ENCODE results near the gene TNFRSF19.
A peak's percentile ranks its signal among the peaks of the same experiment; 100 is the strongest.

The TNFRSF19 gene

GRCh38 chr13:23715762-23716235 lies 145.6 kb downstream of the TNFRSF19 start:
- no peaks in the 10 kb centered on the region for H3K36me3 ChIP-seq (ENCODE audit: control insufficient read depth in 1 of 2, insufficient read depth in 2 of 2, low read depth in 1 of 2, low read length in 2 of 2)
- H2AK5ac ChIP-seq (ENCODE audit: low read length, severe bottlenecking) = no peak overlapping the region
- H3K9me3 ChIP-seq (ENCODE audit: control insufficient read depth, low read length) = no peaks in the 10 kb centered on the region
- no peak overlapping the region for H3K14ac ChIP-seq (ENCODE audit: low read length in 2 of 2)
- H3K27ac ChIP-seq (ENCODE audit: low read length, poor library complexity, severe bottlenecking) = no peak overlapping the region
- no peak overlapping the region for H2BK15ac ChIP-seq (ENCODE audit: low read depth, poor library complexity, severe bottlenecking)
- H2AFZ ChIP-seq (ENCODE audit: low read depth, low read length) = no peak overlapping the region
- H3K9ac ChIP-seq (ENCODE audit: low read length) = no peak overlapping the region
- no peak overlapping the region for H4K8ac ChIP-seq (ENCODE audit: low read length)
- H3K79me1 ChIP-seq (replicated peaks; ENCODE audit: low read length, poor library complexity, severe bottlenecking) = no peaks in the 10 kb centered on the region
- H2BK12ac ChIP-seq (ENCODE audit: low read length in 2 of 2) = no peak overlapping the region
- no peak overlapping the region for H2BK120ac ChIP-seq (ENCODE audit: low read depth, low read length)
- no peak overlapping the region for H3K18ac ChIP-seq (ENCODE audit: low read depth in 1 of 2, low read length in 2 of 2)
- peaks cover 0 to 8% of the 10 kb centered on the region in 2 experiments for H3K27me3 ChIP-seq (ENCODE audit: control insufficient read depth in 1 of 2, insufficient read depth in 1 of 2, low read length in 2 of 2)
- H3K4ac ChIP-seq (ENCODE audit: low read depth in 1 of 2, low read length in 2 of 2) = no peak overlapping the region
- H2BK5ac ChIP-seq (ENCODE audit: low read depth, low read length, poor library complexity, severe bottlenecking) = no peak overlapping the region
- no peak overlapping the region for H3K4me3 ChIP-seq (ENCODE audit: insufficient read depth in 1 of 2, low read depth in 1 of 2, low read length in 2 of 2)
- peak; percentile 18 for DNase-seq
- H3K4me1 ChIP-seq (ENCODE audit: control insufficient read depth, insufficient read depth, low read depth, low read length) = peaks cover 4% of the 10 kb centered on the region
- 76% methylated on average over 11 of the region's 11 CpGs for WGBS
- H3K23ac ChIP-seq (ENCODE audit: low read length in 2 of 2) = no peak overlapping the region
- no peak overlapping the region for H4K91ac ChIP-seq (ENCODE audit: low read length)
- no peak overlapping the region for H3K4me2 ChIP-seq (ENCODE audit: low read length, poor library complexity, severe bottlenecking)

- Histone ChIP-seq H2BK12ac (ENCODE audit: low read length in 2 of 2) (no peak overlapping the region), H2AFZ (ENCODE audit: low read depth, low read length) (no peak overlapping the region), H3K4ac (ENCODE audit: low read depth in 1 of 2, low read length in 2 of 2) (no peak overlapping the region), H2BK15ac (ENCODE audit: low read depth, poor library complexity, severe bottlenecking) (no peak overlapping the region), H3K18ac (ENCODE audit: low read depth in 1 of 2, low read length in 2 of 2) (no peak overlapping the region), H3K9ac (ENCODE audit: low read length) (no peak overlapping the region), H3K4me1 (ENCODE audit: control insufficient read depth, insufficient read depth, low read depth, low read length) (peaks cover 4% of the 10 kb centered on the region), H3K27ac (ENCODE audit: low read length, poor library complexity, severe bottlenecking) (no peak overlapping the region), H3K23ac (ENCODE audit: low read length in 2 of 2) (no peak overlapping the region), H2BK5ac (ENCODE audit: low read depth, low read length, poor library complexity, severe bottlenecking) (no peak overlapping the region), H3K4me2 (ENCODE audit: low read length, poor library complexity, severe bottlenecking) (no peak overlapping the region), H3K14ac (ENCODE audit: low read length in 2 of 2) (no peak overlapping the region), H3K9me3 (ENCODE audit: control insufficient read depth, low read length) (no peaks in the 10 kb centered on the region), H4K91ac (ENCODE audit: low read length) (no peak overlapping the region), H3K4me3 (ENCODE audit: insufficient read depth in 1 of 2, low read depth in 1 of 2, low read length in 2 of 2) (no peak overlapping the region), H3K27me3 (ENCODE audit: control insufficient read depth in 1 of 2, insufficient read depth in 1 of 2, low read length in 2 of 2) (peaks cover 0 to 8% of the 10 kb centered on the region in 2 experiments), H2AK5ac (ENCODE audit: low read length, severe bottlenecking) (no peak overlapping the region), H3K79me1 (replicated peaks; ENCODE audit: low read length, poor library complexity, severe bottlenecking) (no peaks in the 10 kb centered on the region), H2BK120ac (ENCODE audit: low read depth, low read length) (no peak overlapping the region), H3K36me3 (ENCODE audit: control insufficient read depth in 1 of 2, insufficient read depth in 2 of 2, low read depth in 1 of 2, low read length in 2 of 2) (no peaks in the 10 kb centered on the region), H4K8ac (ENCODE audit: low read length) (no peak overlapping the region)
- no peak for DNase-seq
- WGBS = 97% methylated on average over 2 of the region's 2 CpGs
Measured at GRCh38 chr13:23716401-23716800, 146.2 kb downstream of the TNFRSF19 start.

- Histone ChIP-seq H2AK5ac (ENCODE audit: low read length, severe bottlenecking) (no peak overlapping the region), H3K4me3 (ENCODE audit: insufficient read depth in 1 of 2, low read depth in 1 of 2, low read length in 2 of 2) (no peak overlapping the region), H3K27ac (ENCODE audit: low read length, poor library complexity, severe bottlenecking) (no peak overlapping the region), H3K79me1 (replicated peaks; ENCODE audit: low read length, poor library complexity, severe bottlenecking) (no peaks in the 10 kb centered on the region), H3K4me2 (ENCODE audit: low read length, poor library complexity, severe bottlenecking) (no peak overlapping the region), H3K9me3 (ENCODE audit: control insufficient read depth, low read length) (no peaks in the 10 kb centered on the region), H3K36me3 (ENCODE audit: control insufficient read depth in 1 of 2, insufficient read depth in 2 of 2, low read depth in 1 of 2, low read length in 2 of 2) (no peaks in the 10 kb centered on the region), H3K23ac (ENCODE audit: low read length in 2 of 2) (no peak overlapping the region), H3K14ac (ENCODE audit: low read length in 2 of 2) (no peak overlapping the region), H2BK15ac (ENCODE audit: low read depth, poor library complexity, severe bottlenecking) (no peak overlapping the region), H4K91ac (ENCODE audit: low read length) (no peak overlapping the region), H2BK12ac (ENCODE audit: low read length in 2 of 2) (no peak overlapping the region), H2BK5ac (ENCODE audit: low read depth, low read length, poor library complexity, severe bottlenecking) (no peak overlapping the region), H3K4me1 (ENCODE audit: control insufficient read depth, insufficient read depth, low read depth, low read length) (peaks cover 6% of the 10 kb centered on the region), H3K4ac (ENCODE audit: low read depth in 1 of 2, low read length in 2 of 2) (no peak overlapping the region), H3K18ac (ENCODE audit: low read depth in 1 of 2, low read length in 2 of 2) (no peak overlapping the region), H2BK120ac (ENCODE audit: low read depth, low read length) (no peak overlapping the region), H3K9ac (ENCODE audit: low read length) (no peak overlapping the region), H2AFZ (ENCODE audit: low read depth, low read length) (no peak overlapping the region), H4K8ac (ENCODE audit: low read length) (no peak overlapping the region), H3K27me3 (ENCODE audit: control insufficient read depth in 1 of 2, insufficient read depth in 1 of 2, low read length in 2 of 2) (peaks cover 0 to 8% of the 10 kb centered on the region in 2 experiments)
- 53% methylated on average over 1 of the region's 2 CpGs for WGBS
- DNase-seq = no peak
Measured at GRCh38 chr13:23718996-23719395, 148.8 kb downstream of the TNFRSF19 start.

GRCh38 chr13:23722726-23723453 lies 152.7 kb downstream of the TNFRSF19 start:
- 93% methylated on average over 5 of the region's 6 CpGs for WGBS
- Histone ChIP-seq H3K27me3 (ENCODE audit: control insufficient read depth in 1 of 2, insufficient read depth in 1 of 2, low read length in 2 of 2) (no peaks in the 10 kb centered on the region), H3K4me2 (ENCODE audit: low read length, poor library complexity, severe bottlenecking) (no peak overlapping the region), H3K79me1 (replicated peaks; ENCODE audit: low read length, poor library complexity, severe bottlenecking) (no peaks in the 10 kb centered on the region), H3K4ac (ENCODE audit: low read depth in 1 of 2, low read length in 2 of 2) (no peak overlapping the region), H3K9me3 (ENCODE audit: control insufficient read depth, low read length) (no peaks in the 10 kb centered on the region), H2AFZ (ENCODE audit: low read depth, low read length) (no peak overlapping the region), H3K27ac (ENCODE audit: low read length, poor library complexity, severe bottlenecking) (no peak overlapping the region), H3K23ac (ENCODE audit: low read length in 2 of 2) (no peak overlapping the region), H2BK15ac (ENCODE audit: low read depth, poor library complexity, severe bottlenecking) (no peak overlapping the region), H3K9ac (ENCODE audit: low read length) (peak overlapping the region; percentile 66), H3K4me1 (ENCODE audit: control insufficient read depth, insufficient read depth, low read depth, low read length) (peaks cover 6% of the 10 kb centered on the region), H2AK5ac (ENCODE audit: low read length, severe bottlenecking) (peak overlapping the region; percentile 68), H2BK12ac (ENCODE audit: low read length in 2 of 2) (no peak overlapping the region), H2BK5ac (ENCODE audit: low read depth, low read length, poor library complexity, severe bottlenecking) (no peak overlapping the region), H3K36me3 (ENCODE audit: control insufficient read depth in 1 of 2, insufficient read depth in 2 of 2, low read depth in 1 of 2, low read length in 2 of 2) (no peaks in the 10 kb centered on the region), H2BK120ac (ENCODE audit: low read depth, low read length) (no peak overlapping the region), H4K8ac (ENCODE audit: low read length) (no peak overlapping the region), H3K14ac (ENCODE audit: low read length in 2 of 2) (no peak overlapping the region), H3K18ac (ENCODE audit: low read depth in 1 of 2, low read length in 2 of 2) (no peak overlapping the region), H3K4me3 (ENCODE audit: insufficient read depth in 1 of 2, low read depth in 1 of 2, low read length in 2 of 2) (no peak overlapping the region), H4K91ac (ENCODE audit: low read length) (peak overlapping the region; percentile 11)
- DNase-seq = no peak

All from mesenchymal stem cell (in vitro differentiated cells and primary cell).